ENCODE data around the gene SGMS1.
"Not testable (repeated sequence)": the region's sequence is repeated elsewhere in the genome, so short reads cannot be mapped to it uniquely, and the experiment has no call there.

SGMS1 gene

GRCh38 chr10:50425215-50425614, 198.5 kb downstream of the SGMS1 start:
- not testable (repeated sequence) for H2BK12ac ChIP-seq (ENCODE audit: low read length in 2 of 2); H3K18ac ChIP-seq (ENCODE audit: low read depth in 1 of 2, low read length in 2 of 2); H3K27ac ChIP-seq (ENCODE audit: low read length, poor library complexity, severe bottlenecking); H3K9ac ChIP-seq (ENCODE audit: low read length); H3K9me3 ChIP-seq (ENCODE audit: control insufficient read depth, low read length); H3K23ac ChIP-seq (ENCODE audit: low read length in 2 of 2); H3K4ac ChIP-seq (ENCODE audit: low read depth in 1 of 2, low read length in 2 of 2); H3K4me3 ChIP-seq (ENCODE audit: insufficient read depth in 1 of 2, low read depth in 1 of 2, low read length in 2 of 2); H3K4me1 ChIP-seq (ENCODE audit: control insufficient read depth, insufficient read depth, low read depth, low read length); H4K8ac ChIP-seq (ENCODE audit: low read length); DNase-seq; H2BK5ac ChIP-seq (ENCODE audit: low read depth, low read length, poor library complexity, severe bottlenecking); H2BK15ac ChIP-seq (ENCODE audit: low read depth, poor library complexity, severe bottlenecking); H2BK120ac ChIP-seq (ENCODE audit: low read depth, low read length); H3K14ac ChIP-seq (ENCODE audit: low read length in 2 of 2); H3K27me3 ChIP-seq (ENCODE audit: control insufficient read depth in 1 of 2, insufficient read depth in 1 of 2, low read length in 2 of 2); H3K4me2 ChIP-seq (ENCODE audit: low read length, poor library complexity, severe bottlenecking); H3K79me1 ChIP-seq (replicated peaks; ENCODE audit: low read length, poor library complexity, severe bottlenecking); H3K36me3 ChIP-seq (ENCODE audit: control insufficient read depth in 1 of 2, insufficient read depth in 2 of 2, low read depth in 1 of 2, low read length in 2 of 2); H4K91ac ChIP-seq (ENCODE audit: low read length); H2AK5ac ChIP-seq (ENCODE audit: low read length, severe bottlenecking); H2AFZ ChIP-seq (ENCODE audit: low read depth, low read length)
- 100% methylated on average over 1 of the region's 1 CpG for WGBS

GRCh38 chr10:50423448-50423847, 200.3 kb downstream of the SGMS1 start:
- Histone ChIP-seq H3K9me3 (ENCODE audit: control insufficient read depth, low read length) (no peaks in the 10 kb centered on the region), H4K91ac (ENCODE audit: low read length) (no peak overlapping the region), H3K4ac (ENCODE audit: low read depth in 1 of 2, low read length in 2 of 2) (no peak overlapping the region), H3K14ac (ENCODE audit: low read length in 2 of 2) (no peak overlapping the region), H2BK5ac (ENCODE audit: low read depth, low read length, poor library complexity, severe bottlenecking) (no peak overlapping the region), H3K27ac (ENCODE audit: low read length, poor library complexity, severe bottlenecking) (no peak overlapping the region), H3K9ac (ENCODE audit: low read length) (no peak overlapping the region), H2AK5ac (ENCODE audit: low read length, severe bottlenecking) (no peak overlapping the region), H2BK15ac (ENCODE audit: low read depth, poor library complexity, severe bottlenecking) (no peak overlapping the region), H3K4me1 (ENCODE audit: control insufficient read depth, insufficient read depth, low read depth, low read length) (no peaks in the 10 kb centered on the region), H3K79me1 (replicated peaks; ENCODE audit: low read length, poor library complexity, severe bottlenecking) (peaks cover 7% of the 10 kb centered on the region), H2BK12ac (ENCODE audit: low read length in 2 of 2) (no peak overlapping the region), H3K27me3 (ENCODE audit: control insufficient read depth in 1 of 2, insufficient read depth in 1 of 2, low read length in 2 of 2) (no peaks in the 10 kb centered on the region), H2BK120ac (ENCODE audit: low read depth, low read length) (no peak overlapping the region), H4K8ac (ENCODE audit: low read length) (no peak overlapping the region), H3K4me3 (ENCODE audit: insufficient read depth in 1 of 2, low read depth in 1 of 2, low read length in 2 of 2) (no peak overlapping the region), H3K18ac (ENCODE audit: low read depth in 1 of 2, low read length in 2 of 2) (no peak overlapping the region), H3K23ac (ENCODE audit: low read length in 2 of 2) (no peak overlapping the region), H2AFZ (ENCODE audit: low read depth, low read length) (no peak overlapping the region), H3K36me3 (ENCODE audit: control insufficient read depth in 1 of 2, insufficient read depth in 2 of 2, low read depth in 1 of 2, low read length in 2 of 2) (no peaks in the 10 kb centered on the region), H3K4me2 (ENCODE audit: low read length, poor library complexity, severe bottlenecking) (no peak overlapping the region)
- DNase-seq: no peak
- no CpG with 5 or more reads among the region's 3 CpGs for WGBS

GRCh38 chr10:50422259-50422658, 201.5 kb downstream of the SGMS1 start:
- no peak for DNase-seq
- Histone ChIP-seq H2BK15ac (ENCODE audit: low read depth, poor library complexity, severe bottlenecking) (no peak overlapping the region), H3K79me1 (replicated peaks; ENCODE audit: low read length, poor library complexity, severe bottlenecking) (peaks cover 7% of the 10 kb centered on the region), H3K9me3 (ENCODE audit: control insufficient read depth, low read length) (no peaks in the 10 kb centered on the region), H3K23ac (ENCODE audit: low read length in 2 of 2) (no peak overlapping the region), H3K14ac (ENCODE audit: low read length in 2 of 2) (no peak overlapping the region), H2BK12ac (ENCODE audit: low read length in 2 of 2) (no peak overlapping the region), H3K4me2 (ENCODE audit: low read length, poor library complexity, severe bottlenecking) (no peak overlapping the region), H3K4me1 (ENCODE audit: control insufficient read depth, insufficient read depth, low read depth, low read length) (no peaks in the 10 kb centered on the region), H3K9ac (ENCODE audit: low read length) (no peak overlapping the region), H3K27me3 (ENCODE audit: control insufficient read depth in 1 of 2, insufficient read depth in 1 of 2, low read length in 2 of 2) (no peaks in the 10 kb centered on the region), H2AK5ac (ENCODE audit: low read length, severe bottlenecking) (no peak overlapping the region), H4K8ac (ENCODE audit: low read length) (no peak overlapping the region), H3K4me3 (ENCODE audit: insufficient read depth in 1 of 2, low read depth in 1 of 2, low read length in 2 of 2) (no peak overlapping the region), H3K27ac (ENCODE audit: low read length, poor library complexity, severe bottlenecking) (no peak overlapping the region), H3K36me3 (ENCODE audit: control insufficient read depth in 1 of 2, insufficient read depth in 2 of 2, low read depth in 1 of 2, low read length in 2 of 2) (no peaks in the 10 kb centered on the region), H4K91ac (ENCODE audit: low read length) (no peak overlapping the region), H2BK5ac (ENCODE audit: low read depth, low read length, poor library complexity, severe bottlenecking) (no peak overlapping the region), H3K18ac (ENCODE audit: low read depth in 1 of 2, low read length in 2 of 2) (no peak overlapping the region), H3K4ac (ENCODE audit: low read depth in 1 of 2, low read length in 2 of 2) (no peak overlapping the region), H2BK120ac (ENCODE audit: low read depth, low read length) (no peak overlapping the region), H2AFZ (ENCODE audit: low read depth, low read length) (no peak overlapping the region)
- WGBS: 91% methylated on average over 3 of the region's 4 CpGs

- Histone ChIP-seq H4K8ac (ENCODE audit: low read length) (no peak overlapping the region), H3K4me3 (ENCODE audit: insufficient read depth in 1 of 2, low read depth in 1 of 2, low read length in 2 of 2) (no peak overlapping the region), H3K14ac (ENCODE audit: low read length in 2 of 2) (no peak overlapping the region), H2AK5ac (ENCODE audit: low read length, severe bottlenecking) (no peak overlapping the region), H3K18ac (ENCODE audit: low read depth in 1 of 2, low read length in 2 of 2) (no peak overlapping the region), H2BK120ac (ENCODE audit: low read depth, low read length) (no peak overlapping the region), H2AFZ (ENCODE audit: low read depth, low read length) (no peak overlapping the region), H3K27me3 (ENCODE audit: control insufficient read depth in 1 of 2, insufficient read depth in 1 of 2, low read length in 2 of 2) (no peaks in the 10 kb centered on the region), H3K36me3 (ENCODE audit: control insufficient read depth in 1 of 2, insufficient read depth in 2 of 2, low read depth in 1 of 2, low read length in 2 of 2) (no peaks in the 10 kb centered on the region), H4K91ac (ENCODE audit: low read length) (no peak overlapping the region), H3K4me1 (ENCODE audit: control insufficient read depth, insufficient read depth, low read depth, low read length) (no peaks in the 10 kb centered on the region), H3K27ac (ENCODE audit: low read length, poor library complexity, severe bottlenecking) (no peak overlapping the region), H3K23ac (ENCODE audit: low read length in 2 of 2) (no peak overlapping the region), H3K9ac (ENCODE audit: low read length) (no peak overlapping the region), H3K79me1 (replicated peaks; ENCODE audit: low read length, poor library complexity, severe bottlenecking) (peaks cover 7% of the 10 kb centered on the region), H2BK15ac (ENCODE audit: low read depth, poor library complexity, severe bottlenecking) (no peak overlapping the region), H3K9me3 (ENCODE audit: control insufficient read depth, low read length) (no peaks in the 10 kb centered on the region), H2BK12ac (ENCODE audit: low read length in 2 of 2) (no peak overlapping the region), H2BK5ac (ENCODE audit: low read depth, low read length, poor library complexity, severe bottlenecking) (no peak overlapping the region), H3K4ac (ENCODE audit: low read depth in 1 of 2, low read length in 2 of 2) (no peak overlapping the region), H3K4me2 (ENCODE audit: low read length, poor library complexity, severe bottlenecking) (no peak overlapping the region)
- peak; percentile 44 for DNase-seq
- 84% methylated on average over 6 of the region's 6 CpGs for WGBS
These were observed 202.6 kb downstream of the SGMS1 start for GRCh38 chr10:50421026-50421719.
